Peyer's patch (tissue), 4 donors: ENCODE data around the gene ST3GAL4.

Experiments
- CTCF ChIP-seq, 6 experiments: fragments of 450-650 bp in 4 of 6; fragments of 200-600 bp in 2 of 6; sonication (generic) in 1 of 6; IDR thresholded peaks; one replicate each; pipeline ENCODE4 v1.5.1; 2017 to 2019; ENCODE audit warnings: antibody characterized with exemption in 6 of 6, mild to moderate bottlenecking in 3 of 6, moderate library complexity in 1 of 6
- POLR2A ChIP-seq, 2 donors: fragments of 450-650 bp; IDR thresholded peaks; one replicate each; pipeline ENCODE4 v1.5.1; 2017; ENCODE audit warnings: antibody characterized with exemption in 2 of 2, mild to moderate bottlenecking in 2 of 2, moderate library complexity in 2 of 2

GRCh38 chr11:126419801-126420697 is 64.6 kb downstream of the ST3GAL4 start:
- no peak for TF ChIP-seq CTCF (IDR thresholded peaks at IDR 0.05)
- no peak for TF ChIP-seq POLR2A (IDR thresholded peaks at IDR 0.05)
